Fibroblast of lung (primary cell): ENCODE data around the gene ANGPT4. TPM values are rescaled to one million over a fixed set of nuclear protein-coding genes. Genes with fewer than 3 reads are reported as not detected.

Experiments used
- DNase-seq, 2 donors: peaks; one replicate each; pipeline versions ENCODE4 v3.0.0 to v3.0.0-alpha.2; 2010; ENCODE audit warnings: low read depth in 2 of 2
- H2AFZ ChIP-seq: 2 replicates; pipeline ENCODE4 v1.5.1; 2012; ENCODE audit warnings: low read length, control low read depth, inconsistent platforms
- H3K27ac ChIP-seq: 2 replicates; pipeline ENCODE4 v1.5.1; 2011; ENCODE audit warnings: low read length, control low read depth; ENCODE audit not compliant: insufficient read depth
- H3K27me3 ChIP-seq: 2 replicates; pipeline ENCODE4 v1.5.1; 2011; ENCODE audit warnings: mild to moderate bottlenecking, low read length; ENCODE audit not compliant: control insufficient read depth, insufficient read depth
- H3K36me3 ChIP-seq: 2 replicates; pipeline ENCODE4 v1.5.1; 2011; ENCODE audit warnings: low read length; ENCODE audit not compliant: control insufficient read depth, insufficient read depth
- H3K4me1 ChIP-seq: 2 replicates; pipeline ENCODE4 v1.5.1; 2011; ENCODE audit warnings: low read length; ENCODE audit not compliant: control insufficient read depth, insufficient read depth; ENCODE audit errors: extremely low read depth
- H3K4me2 ChIP-seq: 2 replicates; pipeline ENCODE4 v1.5.1; 2011; ENCODE audit warnings: low read length, control low read depth; ENCODE audit not compliant: insufficient read depth; ENCODE audit errors: extremely low read depth
- H3K4me3 ChIP-seq, 4 experiments: fragments of 200-600 bp in 1 of 4; sonication (generic) in 1 of 4; replicated peaks in 1 of 4; 2 replicates each; pipeline ENCODE4 v1.5.1; 2011 to 2016; ENCODE audit warnings: low read length in 4 of 4, low read depth in 3 of 4, mild to moderate bottlenecking in 3 of 4, control low read depth in 2 of 4, inconsistent platforms in 1 of 4, mixed read lengths in 1 of 4; ENCODE audit not compliant: insufficient read depth in 1 of 4; ENCODE audit errors: control extremely low read depth in 1 of 4
- H3K79me2 ChIP-seq: 2 replicates; pipeline ENCODE4 v1.5.1; 2012; ENCODE audit warnings: mild to moderate bottlenecking, low read length, inconsistent platforms; ENCODE audit not compliant: control insufficient read depth, insufficient read depth
- H3K9ac ChIP-seq: 2 replicates; pipeline ENCODE4 v1.5.1; 2011; ENCODE audit warnings: mild to moderate bottlenecking, low read length, control low read depth; ENCODE audit not compliant: insufficient read depth
- H3K9me3 ChIP-seq: 2 replicates; pipeline ENCODE4 v1.5.1; 2012; ENCODE audit warnings: low read depth, low read length; ENCODE audit not compliant: control insufficient read depth, insufficient read depth
- H4K20me1 ChIP-seq: 2 replicates; pipeline ENCODE4 v1.5.1; 2011; ENCODE audit warnings: low read length; ENCODE audit not compliant: control insufficient read depth, insufficient read depth; ENCODE audit errors: extremely low read depth
- CTCF ChIP-seq, 2 donors: IDR thresholded peaks in 1 of 2; conservative IDR thresholded peaks in 1 of 2; 1 replicate in 1 of 2; 2 replicates in 1 of 2; pipeline ENCODE4 v1.5.1; 2011 to 2012; ENCODE audit warnings: low read length in 2 of 2, control low read depth in 1 of 2, inconsistent platforms in 1 of 2, low read depth in 1 of 2, mild to moderate bottlenecking in 1 of 2
- EZH2 ChIP-seq: IDR thresholded peaks from 2 replicates; pipeline ENCODE4 v1.5.1; 2012; ENCODE audit warnings: low read length, control low read depth, mild to moderate bottlenecking; ENCODE audit errors: missing control alignments
- polyA plus RNA-seq, 2 donors: library from polyadenylated mRNA; depleted of rRNA in 1 of 2; stranded (reverse) in 1 of 2; unstranded in 1 of 2; fragments of >200 nt; gene quantifications; 2 replicates each; pipeline ENCODE4 v1.2.1, GENCODE V29; 2011 to 2012; ENCODE audit warnings: missing spikeins in 1 of 2
- total RNA-seq: library from RNA; depleted of rRNA; stranded (reverse); fragments of >200 nt; gene quantifications from 2 replicates; pipeline ENCODE4 v1.2.1, GENCODE V29; 2014

The ANGPT4 gene
- total and polyA plus RNA-seq, 2 donors (not counting 1 experiment from before 2014, with no cell fraction given) = under 0.01 TPM; not detected in 1

GRCh38 chr20:920311-920710, 4.2 kb upstream of the ANGPT4 start:
- no peak for DNase-seq
- Histone ChIP-seq H3K36me3 (no peaks in the 10 kb centered on the region), H3K27me3 (peaks cover 2% of the 10 kb centered on the region), H2AFZ (no peak overlapping the region), H3K9me3 (no peaks in the 10 kb centered on the region), H3K4me1 (no peaks in the 10 kb centered on the region), H4K20me1 (no peaks in the 10 kb centered on the region), H3K4me2 (no peak overlapping the region), H3K27ac (no peak overlapping the region), H3K79me2 (no peaks in the 10 kb centered on the region), H3K9ac (no peak overlapping the region), H3K4me3 (no peak overlapping the region)
- TF ChIP-seq CTCF (conservative IDR thresholded peaks at IDR 0.05 in 1 of 2, IDR thresholded peaks at IDR 0.05 in 1 of 2; ENCODE audit: low read depth in 1 of 2, low read length in 2 of 2) (no peak), EZH2 (no peak)

- Histone ChIP-seq H3K27me3 (peaks cover 2% of the 10 kb centered on the region), H3K4me1 (no peaks in the 10 kb centered on the region), H3K79me2 (no peaks in the 10 kb centered on the region), H3K4me2 (no peak overlapping the region), H3K4me3 (no peak overlapping the region), H4K20me1 (no peaks in the 10 kb centered on the region), H3K27ac (no peak overlapping the region), H3K36me3 (no peaks in the 10 kb centered on the region), H3K9me3 (no peaks in the 10 kb centered on the region), H2AFZ (no peak overlapping the region), H3K9ac (no peak overlapping the region)
- TF ChIP-seq EZH2 = no peak
- no peak for DNase-seq
Measured at GRCh38 chr20:919491-919916, 3.4 kb upstream of the ANGPT4 start.

GRCh38 chr20:917416-917815, 1.3 kb upstream of the ANGPT4 start:
- H3K36me3 ChIP-seq = no peaks in the 10 kb centered on the region
- no peak overlapping the region for H3K27ac ChIP-seq
- no peaks in the 10 kb centered on the region for H3K79me2 ChIP-seq
- no peaks in the 10 kb centered on the region for H4K20me1 ChIP-seq
- H3K9ac ChIP-seq = no peak overlapping the region
- no peak overlapping the region for H3K4me2 ChIP-seq
- no peak for TF ChIP-seq CTCF (conservative IDR thresholded peaks at IDR 0.05 in 1 of 2, IDR thresholded peaks at IDR 0.05 in 1 of 2; ENCODE audit: low read depth in 1 of 2, low read length in 2 of 2)
- TF ChIP-seq EZH2 = no peak
- H3K27me3 ChIP-seq = peaks cover 2% of the 10 kb centered on the region
- no peak overlapping the region for H3K4me3 ChIP-seq
- DNase-seq = no peak
- H3K9me3 ChIP-seq = no peaks in the 10 kb centered on the region
- no peak overlapping the region for H2AFZ ChIP-seq
- no peaks in the 10 kb centered on the region for H3K4me1 ChIP-seq
